KOPT-K1 (cell line): ENCODE measurements around the gene BCAS4.

ENCODE experiments used
- H3K27ac ChIP-seq: fragments of 200-600 bp; sonication (generic); 2 replicates; pipeline ENCODE4 v1.5.1; 2016; ENCODE audit warnings: antibody characterized with exemption, mild to moderate bottlenecking, low read depth, low read length; ENCODE audit not compliant: poor library complexity, severe bottlenecking
- H3K36me3 ChIP-seq: fragments of 200-600 bp; sonication (generic); 2 replicates; pipeline ENCODE4 v1.5.1; 2017; ENCODE audit warnings: antibody characterized with exemption, mild to moderate bottlenecking, low read length, moderate library complexity; ENCODE audit not compliant: insufficient read depth
- H3K9me3 ChIP-seq: fragments of 200-600 bp; sonication (generic); 2 replicates; pipeline ENCODE4 v1.5.1; 2017; ENCODE audit warnings: antibody characterized with exemption, low read length, mild to moderate bottlenecking; ENCODE audit not compliant: insufficient read depth, poor library complexity, severe bottlenecking

The BCAS4 gene

DNA sequence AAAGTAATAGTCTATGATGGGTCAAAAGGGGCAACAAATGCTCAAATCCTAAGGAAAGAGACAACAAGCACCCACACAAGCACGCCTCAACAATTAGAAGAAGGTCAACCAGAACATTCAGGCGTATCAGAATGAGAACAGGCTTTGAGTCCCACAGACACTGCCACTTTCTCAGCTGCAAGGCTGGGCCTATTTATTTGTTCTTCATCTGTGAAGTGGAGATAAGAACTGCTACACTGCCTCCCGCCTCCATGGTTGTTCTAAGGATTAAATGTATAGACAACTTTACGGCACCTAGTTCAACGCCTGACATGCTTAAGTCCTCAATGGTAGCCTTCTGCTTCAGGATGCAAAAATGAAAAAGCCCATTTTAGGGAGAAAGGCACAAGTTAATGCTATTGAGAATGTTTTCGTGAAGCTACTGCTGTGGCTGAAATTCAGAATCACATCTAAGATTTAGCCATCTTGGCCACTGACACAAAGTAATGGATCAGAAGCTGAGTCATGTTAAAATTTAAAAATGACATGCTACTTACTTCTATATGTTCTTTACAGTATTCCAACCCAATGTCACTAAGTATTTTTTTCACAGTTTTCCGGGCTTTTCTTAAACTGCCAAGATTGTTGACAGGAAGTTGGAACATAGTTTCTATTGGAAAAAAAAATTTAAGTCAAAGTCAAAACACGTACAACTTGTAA, 108.6 kb downstream of the BCAS4 start:
- Histone ChIP-seq H3K9me3 (no peaks in the 10 kb centered on the region), H3K36me3 (peaks cover 93% of the 10 kb centered on the region), H3K27ac (no peak overlapping the region)

DNA sequence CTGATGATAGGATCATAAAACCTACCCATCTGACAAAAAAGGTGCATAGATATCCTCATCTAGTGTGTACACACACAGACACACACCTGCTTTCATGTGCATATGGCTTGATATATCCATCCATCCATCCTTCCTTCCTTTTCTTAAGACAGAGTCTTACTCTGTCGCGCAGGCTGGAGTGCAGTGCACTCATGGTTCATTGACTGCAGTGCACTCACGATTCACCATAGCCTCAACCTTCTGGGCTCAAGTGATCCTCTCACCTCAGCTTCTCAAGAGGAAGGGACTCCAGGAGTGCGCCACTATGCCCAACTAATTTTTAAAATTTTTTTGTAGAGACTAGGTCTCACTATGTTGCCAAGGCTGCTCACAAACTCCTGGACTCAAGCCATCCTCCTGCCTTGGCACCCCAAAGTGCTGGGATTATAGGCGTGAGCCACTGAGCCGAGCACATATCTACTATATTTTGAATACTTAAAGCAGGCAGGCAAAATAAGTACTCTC, 109.3 kb downstream of the BCAS4 start:
- H3K36me3 ChIP-seq: peaks cover 91% of the 10 kb centered on the region
- H3K9me3 ChIP-seq: no peaks in the 10 kb centered on the region
- no peak overlapping the region for H3K27ac ChIP-seq

DNA sequence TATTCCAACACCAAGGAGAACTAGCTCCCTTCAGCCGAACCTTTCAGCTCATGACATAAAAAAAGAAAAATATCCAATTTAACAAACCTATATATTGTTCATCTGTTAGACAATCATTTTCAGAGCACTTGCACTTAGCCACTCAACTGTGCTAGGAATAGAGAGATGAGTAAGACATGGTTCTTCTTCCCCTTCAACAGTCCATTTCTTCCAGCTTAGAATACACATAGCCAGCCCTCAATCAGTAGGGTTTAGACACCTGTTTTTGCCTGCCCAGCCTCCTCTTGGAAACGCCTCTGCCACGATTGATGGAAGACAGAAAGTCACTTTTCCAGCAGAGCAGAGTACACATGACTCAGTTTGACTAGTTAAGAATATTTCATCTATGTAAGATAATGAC, 114.6 kb downstream of the BCAS4 start:
- no peak overlapping the region for H3K27ac ChIP-seq
- no peaks in the 10 kb centered on the region for H3K9me3 ChIP-seq
- H3K36me3 ChIP-seq: peaks cover 86% of the 10 kb centered on the region

DNA sequence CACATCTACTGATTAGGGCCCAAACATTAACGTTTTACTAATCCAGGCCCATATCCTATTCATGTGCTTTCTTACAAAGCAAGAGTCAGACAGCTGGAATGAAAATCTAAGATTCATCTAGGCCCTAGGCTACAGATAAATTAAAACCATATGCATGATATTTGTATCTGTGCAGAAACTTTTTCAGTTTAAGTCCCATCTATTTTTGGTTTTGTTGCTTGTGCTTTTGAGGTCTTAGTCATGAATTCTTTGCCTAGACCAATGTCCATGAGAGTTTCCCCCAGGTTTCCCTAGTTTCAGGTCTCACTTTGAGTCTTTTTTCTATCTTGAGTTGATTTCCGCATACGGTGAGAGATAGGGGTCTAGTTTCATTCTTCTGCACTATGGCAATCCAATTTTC, 116.2 kb downstream of the BCAS4 start:
- Histone ChIP-seq H3K9me3 (no peaks in the 10 kb centered on the region), H3K36me3 (peaks cover 87% of the 10 kb centered on the region), H3K27ac (no peak overlapping the region)

GRCh38 chr20:50911716-50912115, 116.9 kb downstream of the BCAS4 start:
- Histone ChIP-seq H3K27ac (no peak overlapping the region), H3K36me3 (peaks cover 88% of the 10 kb centered on the region)

DNA sequence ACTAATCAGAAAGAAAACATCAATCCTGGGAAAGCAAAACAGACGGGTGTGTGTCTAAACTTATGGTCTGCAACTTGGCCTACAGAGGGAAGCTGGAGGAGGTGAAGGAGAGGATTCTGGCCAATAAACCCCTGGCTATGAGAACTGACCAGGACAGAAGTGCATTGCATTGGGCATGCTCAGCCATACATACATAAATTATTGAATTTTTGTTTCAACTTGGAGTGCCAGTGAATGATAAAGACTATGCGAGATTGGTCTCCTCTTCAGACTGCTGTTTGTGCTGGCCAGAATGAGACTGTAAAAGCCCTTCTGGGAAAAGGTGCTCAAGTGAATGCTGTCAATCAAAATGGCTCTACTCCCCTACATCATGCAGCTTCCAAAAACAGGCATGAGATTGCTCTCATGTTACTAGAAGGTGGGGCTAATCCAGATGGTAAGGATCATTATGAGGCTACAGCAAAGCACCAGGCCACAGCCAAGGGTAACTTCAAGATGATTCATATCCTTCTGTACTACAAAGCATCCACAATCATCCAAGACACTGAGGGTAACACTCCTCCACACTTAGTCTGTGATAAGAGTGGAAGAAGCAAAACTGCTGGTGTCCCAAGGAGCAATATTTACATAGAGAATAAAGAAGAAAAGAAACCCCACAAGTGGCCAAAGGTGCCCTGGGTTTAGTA, 119.0 kb downstream of the BCAS4 start:
- Histone ChIP-seq H3K9me3 (no peaks in the 10 kb centered on the region), H3K36me3 (peaks cover 93% of the 10 kb centered on the region), H3K27ac (no peak overlapping the region)

More at GRCh38 chr20:50911716-50912115, 116.9 kb downstream of the BCAS4 start:
- no peaks in the 10 kb centered on the region for H3K9me3 ChIP-seq

DNA sequence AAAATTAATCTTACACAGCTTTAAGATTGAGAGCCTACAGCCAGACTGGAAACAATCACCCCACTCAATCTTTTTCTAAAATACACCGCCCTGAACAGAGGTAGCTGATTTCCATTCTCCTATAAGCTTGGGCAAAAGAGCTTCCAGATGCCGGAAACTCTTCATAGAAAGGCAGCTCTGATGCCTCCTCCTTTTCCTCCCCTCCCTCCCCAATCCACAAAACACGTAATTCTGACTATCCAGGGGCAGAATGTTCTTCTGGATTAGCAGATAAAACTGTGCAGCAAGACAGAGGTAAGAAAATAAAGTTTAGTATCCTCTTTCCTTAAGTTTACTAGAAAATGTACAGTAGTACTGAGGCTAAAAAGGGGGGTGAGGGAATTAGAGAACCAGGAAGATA, 120.6 kb downstream of the BCAS4 start:
- Histone ChIP-seq H3K9me3 (no peaks in the 10 kb centered on the region), H3K36me3 (peaks cover 92% of the 10 kb centered on the region), H3K27ac (no peak overlapping the region)

GRCh38 chr20:50916257-50916656, 121.4 kb downstream of the BCAS4 start:
- no peaks in the 10 kb centered on the region for H3K9me3 ChIP-seq
- H3K36me3 ChIP-seq: peaks cover 92% of the 10 kb centered on the region
- no peak overlapping the region for H3K27ac ChIP-seq

- H3K9me3 ChIP-seq: no peaks in the 10 kb centered on the region
- H3K36me3 ChIP-seq: peaks cover 92% of the 10 kb centered on the region
- H3K27ac ChIP-seq: no peak overlapping the region
Observed at GRCh38 chr20:50916934-50917333, 122.1 kb downstream of the BCAS4 start.

GRCh38 chr20:50918403-50918802, 123.5 kb downstream of the BCAS4 start:
- Histone ChIP-seq H3K27ac (no peak overlapping the region), H3K9me3 (no peaks in the 10 kb centered on the region), H3K36me3 (peaks cover 95% of the 10 kb centered on the region)

- peaks cover 95% of the 10 kb centered on the region for H3K36me3 ChIP-seq
- H3K27ac ChIP-seq: no peak overlapping the region
- no peaks in the 10 kb centered on the region for H3K9me3 ChIP-seq
Observed at GRCh38 chr20:50919567-50919966, 124.7 kb downstream of the BCAS4 start.

DNA sequence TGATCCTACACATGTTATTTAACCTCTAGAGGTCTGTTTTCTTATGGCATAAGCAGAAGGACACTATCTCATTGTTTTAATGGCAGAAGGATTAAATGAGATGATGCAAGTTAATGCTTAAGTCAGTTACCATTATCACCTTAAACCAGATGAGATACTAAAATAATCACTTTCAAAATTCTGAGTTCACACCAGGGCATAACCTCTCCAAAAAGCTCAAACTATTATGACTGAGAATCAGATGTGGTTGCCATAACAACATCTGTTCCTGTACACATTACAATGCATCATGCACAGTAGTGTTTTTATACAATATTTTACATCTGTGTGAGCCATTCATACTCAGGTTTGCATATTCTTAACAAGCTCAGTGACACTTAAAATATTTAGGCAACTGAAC, 126.1 kb downstream of the BCAS4 start:
- Histone ChIP-seq H3K9me3 (no peaks in the 10 kb centered on the region), H3K27ac (no peak overlapping the region), H3K36me3 (peaks cover 96% of the 10 kb centered on the region)

- Histone ChIP-seq H3K36me3 (peaks cover 96% of the 10 kb centered on the region), H3K27ac (no peak overlapping the region)
Observed at GRCh38 chr20:50921803-50922501, 127.1 kb downstream of the BCAS4 start.

GRCh38 chr20:50924261-50924920, 129.5 kb downstream of the BCAS4 start:
- Histone ChIP-seq H3K27ac (no peak overlapping the region), H3K9me3 (no peaks in the 10 kb centered on the region), H3K36me3 (peaks cover 98% of the 10 kb centered on the region)

More at GRCh38 chr20:50921803-50922501, 127.1 kb downstream of the BCAS4 start:
- H3K9me3 ChIP-seq: no peaks in the 10 kb centered on the region

GRCh38 chr20:50926530-50926929, 131.7 kb downstream of the BCAS4 start:
- peaks cover 77% of the 10 kb centered on the region for H3K36me3 ChIP-seq
- no peaks in the 10 kb centered on the region for H3K9me3 ChIP-seq
- H3K27ac ChIP-seq: no peak overlapping the region
